Caki2 (cell line): Measurements from ENCODE around the gene KDM5B. TPM values are rescaled to one million over a fixed set of nuclear protein-coding genes. Genes with fewer than 3 reads are reported as not detected.
"Not testable (repeated sequence)": the region's sequence is repeated elsewhere in the genome, so short reads cannot be mapped to it uniquely, and the experiment has no call there.

Experiments used
- DNase-seq: peaks from one replicate; pipeline ENCODE4 v3.0.0-alpha.2; 2015; ENCODE audit warnings: low read depth
- in situ Hi-C: cut with HindIII; loops from 2 replicates; pipeline ENCODE4 v1.10.0; 2016; ENCODE audit warnings: low sequenced_read_pairs, low pct_unique_long_range_greater_than_20kb, mixed read lengths
- total RNA-seq: library from RNA; depleted of rRNA; stranded (reverse); fragments of >200 nt; shearing (Covaris generic); gene quantifications from 2 replicates; pipeline ENCODE4 v1.2.3, GENCODE V29; 2014; ENCODE audit warnings: low replicate concordance

The KDM5B gene
- total RNA-seq, 1 experiment from 2014 or later = 19.2 TPM

DNA sequence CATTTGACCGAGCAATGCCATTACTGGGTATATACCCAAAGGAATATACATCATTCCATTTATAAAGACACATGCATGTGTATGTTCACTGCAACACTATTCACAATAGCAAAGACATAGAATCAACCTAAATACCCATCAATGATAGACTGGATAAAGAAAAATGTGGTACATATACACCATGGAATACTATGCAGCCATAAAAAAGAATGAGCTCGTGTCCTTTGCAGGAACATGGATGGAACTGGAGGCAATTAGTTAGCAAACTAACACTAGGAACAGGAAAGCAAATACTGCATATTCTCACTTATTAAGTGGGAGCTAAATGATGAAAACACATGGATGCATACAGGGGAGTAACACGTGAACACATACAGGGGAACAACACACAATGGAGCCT is 63.5 kb downstream of the KDM5B start:
- in situ Hi-C loops, DNase-seq: not testable (repeated sequence)

DNA sequence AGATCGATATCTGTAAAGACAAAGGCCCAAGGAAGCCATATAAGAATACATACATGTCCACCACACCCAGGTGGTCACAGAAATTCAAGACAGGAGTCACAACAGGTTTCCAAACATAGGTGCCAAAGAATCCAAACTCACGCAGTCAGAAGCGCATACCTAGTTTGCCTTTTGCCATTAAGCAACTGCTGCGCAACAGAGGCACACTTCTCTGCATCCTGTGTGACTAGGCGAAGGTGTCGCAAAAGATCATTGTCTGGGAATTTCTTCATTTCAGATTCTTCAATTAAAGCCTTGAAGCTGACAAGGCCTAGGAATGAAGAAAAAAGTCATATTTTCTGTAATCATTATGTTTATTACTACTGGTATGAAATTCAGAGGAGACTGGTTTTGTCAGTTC is 65.7 kb downstream of the KDM5B start:
- DNase-seq = no peak

GRCh38 chr1:202733251-202733650 is 75.0 kb downstream of the KDM5B start:
- no peak for DNase-seq
- in situ Hi-C loops = no loop called here

More for the DNA sequence above, 65.7 kb downstream of the KDM5B start:
- in situ Hi-C loops = no loop called here

DNA sequence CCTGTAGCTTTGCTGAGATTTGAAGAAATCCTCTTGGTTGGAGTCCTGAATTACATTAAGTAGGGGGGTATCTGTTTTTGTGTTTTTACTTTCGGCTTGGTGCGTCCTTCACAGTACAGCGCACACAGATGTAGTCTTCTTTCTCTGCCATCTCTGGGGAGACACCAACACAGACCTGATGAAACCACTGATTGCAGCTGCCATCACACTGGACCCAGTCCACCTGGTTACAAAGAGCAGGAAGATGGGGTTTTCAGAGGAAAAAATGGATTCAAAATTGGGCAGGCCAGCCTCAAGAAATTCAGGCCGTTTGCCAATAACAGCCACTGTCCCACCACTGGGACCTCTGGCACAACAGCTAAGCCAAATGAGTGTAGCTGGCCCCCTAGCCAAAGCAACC is 79.3 kb downstream of the KDM5B start:
- no peak for DNase-seq
- in situ Hi-C loops = no loop called here

- no peak for DNase-seq
- in situ Hi-C loops = no loop called here
Measured at GRCh38 chr1:202725526-202725925, 82.7 kb downstream of the KDM5B start.

- DNase-seq = no peak
- in situ Hi-C loops = no loop called here
Measured at GRCh38 chr1:202723708-202724107, 84.5 kb downstream of the KDM5B start.

GRCh38 chr1:202723046-202723445 is 85.2 kb downstream of the KDM5B start:
- in situ Hi-C loops, DNase-seq: not testable (repeated sequence)

DNA sequence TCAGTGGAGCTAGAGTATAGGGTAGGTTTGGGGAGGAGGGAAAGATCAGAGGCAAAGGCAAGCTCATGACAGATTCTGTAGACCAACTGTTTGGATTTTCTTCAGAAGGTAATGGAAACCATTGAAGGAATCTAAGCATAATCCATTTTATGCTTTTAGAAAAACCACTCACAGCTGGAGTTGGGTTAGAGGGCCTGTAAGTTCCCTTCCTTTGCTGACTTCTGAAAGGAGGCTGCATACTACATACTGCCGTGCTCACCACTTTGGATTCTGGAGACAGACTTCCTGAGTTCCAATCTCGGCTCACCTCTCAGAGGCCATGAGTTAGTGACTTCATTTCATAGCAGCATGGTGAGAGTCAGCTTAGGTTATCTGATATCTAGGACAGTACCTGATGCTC is 91.6 kb downstream of the KDM5B start:
- DNase-seq = no peak
- in situ Hi-C loops = no loop called here

DNA sequence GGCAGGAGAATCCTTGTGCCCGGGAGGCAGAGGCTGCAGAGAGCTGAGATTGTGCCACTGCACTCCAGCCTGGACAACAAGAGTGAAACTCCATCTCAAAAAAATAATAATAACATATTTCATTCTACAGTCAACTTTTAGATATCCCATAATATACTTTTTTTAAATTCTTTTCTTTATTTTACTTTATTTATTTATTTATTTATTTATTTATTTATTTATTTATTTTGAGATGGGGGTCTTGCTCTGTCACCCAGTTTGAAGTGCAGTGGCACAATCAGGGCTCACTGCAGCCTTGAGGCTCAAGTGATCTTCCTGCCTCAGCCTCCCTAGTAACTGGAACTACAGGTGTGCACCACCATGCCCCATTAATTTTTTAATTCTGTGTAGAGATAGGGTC is 94.0 kb downstream of the KDM5B start:
- in situ Hi-C loops = not testable (repeated sequence)

GRCh38 chr1:202713110-202713509 is 95.1 kb downstream of the KDM5B start:
- no peak for DNase-seq
- in situ Hi-C loops = no loop called here

More for the DNA sequence above, 94.0 kb downstream of the KDM5B start:
- DNase-seq = not testable (repeated sequence)

GRCh38 chr1:202711949-202712635 is 96.1 kb downstream of the KDM5B start:
- in situ Hi-C loops = no loop called here
- DNase-seq = no peak

GRCh38 chr1:202710070-202711045 is 97.9 kb downstream of the KDM5B start, which contains the start of gene SYT2:
SYT2 (minus strand) TSS chr1:202710454; CDS start chr1:202605772, 104,682 bp downstream.
- no peak for DNase-seq
- in situ Hi-C loops = no loop called here

DNA sequence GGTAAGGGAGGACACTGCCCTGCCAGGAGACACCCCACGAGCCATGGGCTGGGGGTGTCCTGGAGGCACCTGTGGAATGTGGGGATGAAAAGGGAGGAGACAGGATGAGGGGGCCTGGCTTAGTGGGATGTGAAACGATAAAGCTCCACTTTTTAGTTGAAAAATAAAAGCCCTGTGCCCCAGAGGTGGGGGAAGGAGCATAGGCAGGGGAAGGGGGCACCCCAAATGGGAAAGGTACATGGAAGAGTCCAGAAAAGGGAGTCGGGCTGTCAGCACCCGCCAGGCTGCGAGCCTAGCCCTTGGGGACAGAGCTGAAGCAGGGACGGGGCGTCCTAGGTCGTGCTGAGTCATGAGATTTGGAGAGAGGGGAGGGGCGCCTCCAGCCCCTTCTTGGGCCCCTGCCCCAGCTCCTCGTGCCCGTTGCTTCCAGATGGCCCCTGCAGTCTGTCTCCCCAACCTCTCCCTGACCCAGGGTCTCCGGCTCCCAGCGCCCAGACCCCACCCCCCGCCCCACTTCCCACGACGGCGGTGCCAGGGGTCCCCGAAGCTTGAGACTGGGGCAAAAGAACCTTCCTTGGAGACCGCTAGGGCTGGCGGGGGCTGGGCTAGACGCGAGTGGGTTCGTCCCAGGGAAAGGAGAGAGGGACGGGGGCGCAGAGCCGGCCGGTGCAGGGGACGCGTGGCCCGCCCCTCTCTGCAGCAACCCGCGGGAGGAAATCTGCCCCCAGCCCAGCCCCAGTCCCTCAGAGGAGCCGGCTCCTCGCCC is 98.8 kb downstream of the KDM5B start:
- no peak for DNase-seq
- in situ Hi-C loops = no loop called here

GRCh38 chr1:202708456-202709275 is 99.6 kb downstream of the KDM5B start:
- DNase-seq = no peak
- in situ Hi-C loops = no loop called here

DNA sequence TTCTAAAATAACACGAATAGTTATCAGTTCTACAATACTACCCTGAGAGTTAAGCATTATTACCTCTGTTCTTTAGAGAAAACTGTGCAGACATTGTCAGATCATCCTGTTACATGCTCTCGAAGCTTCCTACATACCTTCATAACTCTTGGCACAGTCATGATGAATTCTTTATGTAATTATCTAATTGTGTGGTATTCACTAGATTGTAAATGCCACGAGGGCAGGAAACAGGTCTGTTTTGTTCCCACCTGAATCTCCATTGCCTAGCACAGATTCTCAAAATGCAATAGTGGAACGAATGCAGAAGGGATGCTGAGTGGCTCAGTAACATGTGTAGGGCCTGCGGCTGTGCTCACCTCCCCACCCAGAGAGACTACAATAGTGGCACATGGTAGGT is 101.4 kb downstream of the KDM5B start:
- no peak for DNase-seq
- in situ Hi-C loops = no loop called here

DNA sequence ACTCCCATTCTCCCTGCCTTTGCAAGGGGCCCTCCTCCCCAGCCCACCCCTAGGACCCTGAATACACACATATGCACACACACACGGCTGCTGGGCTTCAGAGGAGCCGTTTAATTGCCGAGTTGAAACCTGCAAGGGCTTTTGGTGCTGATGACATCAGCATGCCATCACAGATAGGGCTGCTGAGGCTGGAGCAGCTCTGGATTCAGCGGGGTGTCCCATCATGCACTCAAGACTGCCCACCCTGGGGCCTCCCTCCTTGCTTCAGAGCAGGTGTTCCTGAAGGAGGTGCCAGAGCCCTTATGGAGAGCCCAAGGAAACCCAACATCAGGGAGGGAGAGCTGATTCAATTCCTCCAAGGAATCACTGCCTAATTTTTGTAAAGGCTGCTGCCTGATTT is 103.6 kb downstream of the KDM5B start:
- DNase-seq = no peak
- in situ Hi-C loops = no loop called here

- no peak for DNase-seq
- in situ Hi-C loops = no loop called here
Measured at GRCh38 chr1:202703191-202703590, 105.0 kb downstream of the KDM5B start.

DNA sequence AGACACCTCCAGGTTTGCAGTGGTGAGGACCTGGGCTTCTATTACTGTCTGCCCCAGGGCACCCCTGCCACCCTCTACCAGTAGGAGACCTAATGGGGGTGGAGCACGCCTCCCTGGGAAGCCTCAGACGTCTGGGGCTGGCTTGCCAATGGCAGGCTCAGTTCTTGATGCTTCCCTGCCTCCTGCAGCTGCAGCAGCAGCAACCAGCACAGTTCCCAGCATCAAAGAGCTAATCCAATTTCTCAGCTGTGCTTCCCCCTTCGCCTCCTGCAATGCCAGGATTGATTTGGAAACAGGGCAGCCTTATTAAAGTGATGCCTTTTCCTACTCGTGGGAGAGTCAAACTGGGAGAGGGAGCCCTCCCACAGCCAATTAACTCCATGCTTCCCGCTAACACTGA is 106.1 kb downstream of the KDM5B start:
- no peak for DNase-seq
- in situ Hi-C loops = no loop called here
